ENCODE measurements around the gene TEX2.
A peak's percentile ranks its signal among the peaks of the same experiment; 100 is the strongest.
"Not testable (repeated sequence)": the region's sequence is repeated elsewhere in the genome, so short reads cannot be mapped to it uniquely, and the experiment has no call there.

The TEX2 gene

GRCh38 chr17:64180089-64181073 lies 82.7 kb downstream of the TEX2 start:
- DNase-seq (ENCODE audit: low read depth) = peak; percentile 72

DNA sequence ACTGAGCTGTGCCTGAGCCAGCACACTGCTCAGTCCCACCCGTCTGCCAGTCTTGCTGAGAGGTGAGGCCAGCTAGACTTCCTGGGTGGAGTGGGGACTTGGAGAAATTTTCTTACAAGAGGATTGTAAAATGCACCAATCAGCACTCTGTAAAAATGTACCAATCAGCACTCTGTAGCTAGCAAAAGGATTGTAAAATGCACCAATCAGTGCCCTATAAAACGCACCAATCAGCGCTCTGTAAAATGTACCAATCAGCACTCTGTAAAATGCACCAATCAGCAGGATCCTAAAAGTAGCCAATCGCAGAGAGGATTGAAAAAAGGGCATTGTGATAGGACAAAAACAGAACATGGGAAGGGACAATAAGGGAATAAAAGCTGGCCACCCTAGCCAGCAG lies 84.0 kb downstream of the TEX2 start:
- not testable (repeated sequence) for DNase-seq (ENCODE audit: low read depth)

- DNase-seq (ENCODE audit: low read depth) = peak; percentile 88
These were observed 84.8 kb downstream of the TEX2 start for GRCh38 chr17:64178011-64178825.

DNA sequence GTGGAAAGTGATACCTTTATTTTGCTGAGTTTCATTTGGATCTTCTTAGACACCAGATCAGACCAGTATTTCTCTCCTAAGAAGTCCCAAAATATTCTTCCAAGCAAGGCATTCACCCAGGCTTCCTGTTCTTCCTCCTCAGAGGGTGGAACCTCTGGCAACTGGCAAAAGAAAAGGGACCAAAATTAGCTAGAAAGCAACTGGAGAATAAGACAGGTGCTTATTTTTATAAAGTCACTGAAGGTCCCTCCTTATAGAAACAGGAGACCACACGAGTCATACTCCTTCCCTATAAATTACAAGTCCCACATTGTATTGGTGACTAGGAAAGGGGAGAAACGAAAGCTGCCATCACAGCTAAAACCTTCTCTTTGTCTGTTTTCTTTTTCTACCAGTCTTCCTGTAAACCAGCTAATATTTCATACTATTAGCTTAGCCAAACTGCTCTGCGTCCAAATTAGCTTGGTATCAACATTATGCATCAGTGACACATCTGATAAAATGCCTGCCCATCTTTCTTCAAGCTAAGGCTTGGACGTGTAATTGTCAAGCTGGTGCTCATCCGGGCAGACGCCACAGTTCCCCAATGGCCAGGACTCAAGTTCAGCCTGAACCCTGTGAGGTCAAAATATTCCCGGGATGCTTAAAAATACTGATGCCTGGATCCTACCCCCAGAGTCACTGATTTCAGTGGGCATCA lies 85.6 kb downstream of the TEX2 start:
- DNase-seq (ENCODE audit: low read depth) = no peak

DNA sequence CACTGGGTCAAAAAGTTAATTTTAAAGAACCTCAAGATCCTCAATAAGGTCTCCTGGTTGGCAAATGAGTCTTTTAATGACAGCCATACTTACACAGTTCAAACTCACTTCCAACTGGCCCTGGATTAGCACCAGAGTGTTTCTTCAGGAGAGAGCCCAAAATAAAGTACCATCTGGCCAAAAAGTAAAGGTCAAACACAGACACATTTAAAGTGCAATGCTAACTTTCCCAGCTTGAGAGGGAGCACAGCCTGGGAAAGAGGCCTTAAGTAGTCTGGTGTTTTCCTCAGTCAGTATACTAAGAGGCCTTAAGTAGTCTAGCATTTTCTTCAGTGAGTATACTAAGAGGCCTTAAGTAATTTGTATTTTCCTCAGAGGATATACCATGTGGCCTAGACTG lies 86.5 kb downstream of the TEX2 start:
- no peak for DNase-seq (ENCODE audit: low read depth)

GRCh38 chr17:64174686-64175456 lies 88.2 kb downstream of the TEX2 start:
- DNase-seq (ENCODE audit: low read depth) = peak; percentile 65

DNA sequence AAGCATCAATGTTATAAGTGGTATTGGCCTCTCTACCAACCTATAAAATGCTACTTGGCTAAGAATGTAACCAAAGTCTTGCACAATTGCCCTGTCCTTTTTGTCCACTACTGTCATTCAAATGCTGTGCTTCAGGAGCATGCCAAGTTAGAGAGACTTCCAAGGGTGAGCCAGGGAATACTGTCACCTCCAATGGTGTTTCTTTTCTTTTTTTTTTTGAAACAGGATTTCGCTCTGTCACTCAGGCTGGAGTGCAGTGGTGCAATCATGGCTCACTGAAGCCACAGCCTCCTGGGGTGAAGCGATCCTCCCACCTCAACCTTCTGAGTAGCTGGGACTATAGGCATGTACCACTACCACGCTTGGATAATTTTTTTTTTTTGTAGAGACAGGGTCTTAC lies 89.4 kb downstream of the TEX2 start:
- DNase-seq (ENCODE audit: low read depth) = no peak

GRCh38 chr17:64172510-64172909 lies 90.5 kb downstream of the TEX2 start:
- DNase-seq (ENCODE audit: low read depth) = no peak

DNA sequence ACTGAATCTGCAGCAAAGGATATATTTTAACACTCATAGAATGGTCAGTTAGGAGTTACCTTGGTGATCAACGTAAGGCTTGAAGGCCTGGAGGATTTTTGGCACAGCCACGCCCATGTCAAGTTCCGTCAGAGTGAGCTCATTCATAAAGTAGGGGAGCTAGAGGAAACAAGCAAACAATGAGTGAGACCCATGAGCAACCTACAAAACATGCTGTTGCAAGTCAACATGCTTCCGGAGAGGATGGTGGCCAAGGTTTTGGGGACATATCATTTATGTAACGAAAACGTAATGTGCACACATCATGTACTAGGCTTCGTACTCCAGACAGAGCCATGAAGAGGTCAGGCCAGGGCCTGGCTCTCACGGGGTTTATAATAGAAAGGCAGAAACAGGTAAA lies 92.0 kb downstream of the TEX2 start:
- no peak for DNase-seq (ENCODE audit: low read depth)

GRCh38 chr17:64170286-64170685 lies 92.8 kb downstream of the TEX2 start:
- no peak for DNase-seq (ENCODE audit: low read depth)

- not testable (repeated sequence) for DNase-seq (ENCODE audit: low read depth)
These were observed 95.4 kb downstream of the TEX2 start for GRCh38 chr17:64167666-64168065.

DNA sequence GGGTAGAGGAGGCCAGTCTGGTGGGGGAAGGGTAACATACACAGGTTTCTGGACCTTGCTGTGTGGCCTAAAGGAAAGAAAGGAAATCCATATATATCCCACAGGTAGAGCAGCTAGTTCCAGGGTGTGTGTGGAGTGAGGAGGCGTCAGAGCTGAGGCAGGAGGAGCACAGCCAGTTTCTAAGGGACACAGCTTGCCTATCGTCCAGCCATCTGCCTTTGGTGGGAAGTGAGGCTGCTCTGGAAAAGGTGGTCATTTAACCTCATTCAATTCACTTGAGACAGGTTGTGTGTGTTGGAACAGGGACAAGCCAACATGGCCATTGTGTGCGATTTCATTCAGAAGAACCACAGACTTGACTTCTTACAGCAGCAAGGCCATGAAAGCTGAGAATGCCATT lies 96.2 kb downstream of the TEX2 start:
- no peak for DNase-seq (ENCODE audit: low read depth)

DNA sequence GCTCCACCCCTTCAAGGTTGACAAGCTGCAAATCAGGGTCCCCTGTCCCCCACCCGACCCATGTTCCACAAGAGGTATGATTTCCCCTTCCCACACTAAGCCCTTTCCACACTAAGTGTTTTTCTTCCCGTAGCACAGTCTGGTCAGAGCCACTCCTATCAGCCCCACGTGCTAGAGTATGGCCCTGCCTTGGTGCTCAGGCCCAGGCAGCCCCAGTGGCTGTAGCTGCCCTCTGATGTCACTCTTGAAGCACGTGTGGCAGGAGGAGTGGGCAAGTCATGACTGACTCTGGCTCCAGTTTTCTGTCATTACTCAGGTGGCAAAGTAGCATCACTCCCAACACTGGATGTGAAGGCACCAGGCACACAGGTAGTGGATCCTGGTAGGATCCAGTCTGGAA lies 97.7 kb downstream of the TEX2 start:
- DNase-seq (ENCODE audit: low read depth) = no peak

- no peak for DNase-seq (ENCODE audit: low read depth)
These were observed 98.3 kb downstream of the TEX2 start for GRCh38 chr17:64164596-64165285.

DNA sequence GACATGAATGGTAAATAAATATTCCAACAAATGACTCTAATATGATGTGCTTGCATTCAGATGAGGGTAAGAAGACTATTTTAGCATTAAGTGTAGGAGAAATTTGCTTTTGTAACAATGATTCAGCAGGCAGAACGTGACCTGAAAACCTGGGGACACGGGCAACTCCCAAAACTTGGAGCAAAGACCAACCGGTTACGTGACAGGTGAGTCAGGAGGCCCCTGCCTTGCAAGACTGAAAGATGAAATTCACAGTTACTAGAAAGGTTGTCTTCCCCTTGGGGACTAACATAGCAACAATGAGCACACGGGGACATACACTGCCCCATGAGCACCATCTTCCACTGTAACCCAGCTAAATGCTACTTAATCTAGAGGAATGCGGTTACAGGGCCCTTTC lies 99.6 kb downstream of the TEX2 start:
- no peak for DNase-seq (ENCODE audit: low read depth)

GRCh38 chr17:64162554-64162953 lies 100.5 kb downstream of the TEX2 start:
- no peak for DNase-seq (ENCODE audit: low read depth)

DNA sequence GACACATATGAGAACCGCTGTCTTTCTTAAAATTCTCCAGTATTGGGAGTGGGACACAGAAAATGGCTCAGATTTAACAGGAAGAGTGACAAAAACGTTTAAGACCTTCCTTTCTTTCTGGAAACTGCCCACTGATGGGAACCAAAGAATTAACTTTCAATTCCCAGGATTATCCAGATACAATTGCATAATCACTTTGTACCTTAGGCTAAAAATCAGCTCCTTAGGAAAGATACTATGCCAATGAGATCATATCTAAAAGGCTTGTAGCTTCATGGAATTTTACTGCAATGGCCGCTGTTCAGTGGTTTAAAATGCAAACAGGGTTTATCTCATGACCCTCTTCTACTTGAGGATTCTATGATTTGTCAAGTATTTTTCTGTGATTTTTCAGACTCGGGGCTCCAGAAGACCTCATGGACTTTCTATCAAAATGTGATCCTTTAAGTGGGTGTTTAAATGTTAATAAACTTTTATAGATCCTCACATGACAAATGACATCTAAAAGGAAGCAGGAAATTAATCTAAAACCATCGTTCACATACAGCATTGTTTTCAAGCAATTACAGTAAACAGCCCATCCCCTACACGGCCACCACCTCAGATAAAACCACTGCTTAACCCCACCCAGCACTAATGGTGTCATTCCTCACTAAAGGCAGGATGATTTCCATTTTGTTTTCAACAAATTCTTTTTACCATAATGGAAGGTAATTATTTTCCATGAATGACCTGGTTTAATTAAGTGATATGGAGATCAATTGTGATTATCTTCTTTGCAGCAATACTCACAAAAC lies 101.5 kb downstream of the TEX2 start:
- DNase-seq (ENCODE audit: low read depth) = no peak

GRCh38 chr17:64160378-64160777 lies 102.7 kb downstream of the TEX2 start:
- no peak for DNase-seq (ENCODE audit: low read depth)

DNA sequence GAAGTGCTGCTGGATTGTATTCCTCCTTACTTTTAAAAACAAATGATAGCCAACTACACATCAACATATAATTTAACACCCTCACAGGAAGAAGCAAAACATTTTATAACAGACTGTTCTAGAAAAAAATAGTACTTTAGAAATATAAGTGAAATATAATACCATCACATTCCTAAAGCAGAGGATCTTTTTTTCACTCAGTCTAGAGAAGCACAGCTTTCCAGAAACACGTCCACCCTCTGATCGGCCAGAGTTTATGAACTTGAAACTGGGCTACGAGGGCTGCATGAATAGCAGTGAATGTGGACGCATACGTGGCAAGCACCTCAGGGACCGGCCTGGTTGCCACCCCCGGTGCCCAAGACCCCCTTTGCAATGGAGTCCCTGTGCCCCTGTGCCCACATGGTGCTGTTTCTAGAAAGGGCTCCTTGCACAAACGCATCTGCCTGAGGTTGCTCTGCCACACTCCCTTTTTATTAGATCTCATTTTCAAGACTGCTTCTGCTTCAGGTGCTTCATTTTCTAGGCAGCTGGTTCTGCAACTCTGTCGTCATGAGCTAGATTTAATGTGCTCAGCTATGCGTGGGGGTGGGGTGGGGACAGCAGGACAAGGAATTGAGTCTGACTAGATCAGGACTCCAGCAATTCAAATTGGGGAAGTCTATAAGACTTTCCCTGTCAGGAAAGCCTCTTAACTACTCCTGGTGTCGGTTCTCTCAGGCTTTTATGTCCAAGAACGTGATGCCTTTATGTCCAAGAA lies 104.0 kb downstream of the TEX2 start:
- no peak for DNase-seq (ENCODE audit: low read depth)

Measured in amniotic epithelial cell (primary cell).